HG02981 (cell line): Measurements from ENCODE around the gene ZNF670.
"Not testable (repeated sequence)": the region's sequence is repeated elsewhere in the genome, so short reads cannot be mapped to it uniquely, and the experiment has no call there.

Source experiments
- ATAC-seq: cut with Tn5 transposase; IDR thresholded peaks from one replicate; pipeline ENCODE4 v1.9.1; 2021; ENCODE audit warnings: mild to moderate bottlenecking, moderate library complexity; ENCODE audit not compliant: unreplicated experiment

The ZNF670 gene

DNA sequence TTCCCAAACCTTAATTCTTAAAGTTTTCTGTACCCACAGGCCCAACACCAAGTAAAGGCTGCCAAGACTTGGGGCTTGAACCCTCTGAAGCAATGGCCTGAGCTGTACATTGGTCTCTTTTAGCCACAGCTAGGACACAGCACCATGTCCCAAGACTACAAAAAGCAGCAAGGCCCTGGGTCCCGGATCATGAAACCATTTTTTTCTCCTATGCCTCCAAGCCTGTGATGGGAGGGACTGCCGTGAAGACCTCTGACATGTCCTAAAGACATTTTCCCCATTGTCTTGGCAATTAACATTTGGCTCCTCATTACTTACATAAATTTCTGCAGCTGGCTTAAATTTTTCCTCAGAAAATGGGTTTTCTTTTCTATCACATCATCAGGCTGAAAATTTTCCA lies 30.9 kb downstream of the ZNF670 start:
- ATAC-seq, result no peak

DNA sequence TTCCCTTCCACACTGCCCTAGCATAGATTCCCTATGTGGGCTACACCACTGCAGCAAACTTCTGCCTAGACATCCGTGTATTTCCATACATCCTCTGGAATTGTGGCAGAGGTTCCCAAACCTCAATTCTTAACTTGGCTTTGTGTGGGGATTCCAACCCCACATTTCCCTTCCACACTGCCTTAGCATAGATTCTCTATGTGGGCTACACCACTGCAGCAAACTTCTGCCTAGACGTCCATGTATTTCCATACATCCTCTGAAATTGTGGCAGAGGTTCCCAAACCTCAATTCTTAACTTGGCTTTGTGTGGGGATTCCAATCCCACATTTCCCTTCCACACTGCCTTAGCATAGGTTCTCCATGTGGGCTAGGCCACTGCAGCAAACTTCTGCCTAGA lies 31.4 kb downstream of the ZNF670 start:
- ATAC-seq, result no peak

DNA sequence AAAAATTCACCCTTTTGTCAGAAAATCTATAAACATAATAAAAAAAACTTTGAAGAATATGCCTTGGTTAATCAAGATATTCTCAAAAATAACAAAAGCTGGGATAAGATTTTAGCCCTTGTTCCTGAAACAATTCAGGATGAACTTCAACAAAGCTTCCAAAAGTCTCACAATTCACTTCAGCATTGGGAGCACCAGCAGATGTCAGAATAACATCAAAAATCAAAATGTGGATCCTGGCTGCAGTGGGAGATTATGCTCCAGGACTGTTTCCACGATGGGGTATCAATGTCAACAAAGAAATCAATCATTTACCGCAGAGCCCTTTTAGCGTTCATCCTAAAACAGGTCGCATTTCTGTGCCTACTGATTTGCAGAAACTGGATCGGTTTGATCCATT lies 35.2 kb downstream of the ZNF670 start:
- ATAC-seq, result no peak

DNA sequence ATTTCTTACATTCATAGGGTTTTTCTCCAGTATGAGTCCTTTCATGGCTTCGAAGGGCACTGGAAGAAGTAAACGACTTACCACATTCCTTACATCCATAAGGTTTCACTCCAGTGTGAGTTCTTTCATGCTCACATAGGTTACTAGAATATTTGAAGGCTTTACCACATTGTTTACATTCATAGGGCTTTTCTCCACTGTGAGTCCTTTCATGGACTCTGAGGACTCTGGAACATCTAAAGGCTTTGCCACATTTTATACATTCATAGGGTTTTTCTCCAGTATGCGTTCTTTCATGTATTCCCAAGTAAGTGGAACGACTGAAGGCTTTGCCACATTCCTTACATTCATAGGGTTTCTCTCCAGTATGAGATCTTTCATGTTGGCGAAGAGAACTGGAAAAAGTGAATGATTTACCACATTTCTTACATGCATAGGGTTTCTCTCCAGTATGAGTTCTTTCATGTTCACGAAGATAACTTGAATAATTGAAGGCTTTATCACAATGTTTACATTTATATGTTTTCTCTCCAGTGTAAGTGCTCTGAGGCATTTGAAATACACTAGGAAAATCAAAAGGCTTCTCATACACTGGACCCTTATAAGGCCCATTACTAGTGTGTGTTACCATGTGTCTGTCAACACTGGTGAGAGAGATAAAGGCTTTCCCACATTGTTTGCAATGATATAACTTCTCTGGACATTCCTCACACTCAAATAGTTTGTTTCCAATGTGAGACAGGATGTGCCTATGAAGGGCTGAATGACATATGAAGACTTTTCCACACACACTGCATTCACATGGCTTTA lies 40.9 kb downstream of the ZNF670 start:
- ATAC-seq, result no peak

DNA sequence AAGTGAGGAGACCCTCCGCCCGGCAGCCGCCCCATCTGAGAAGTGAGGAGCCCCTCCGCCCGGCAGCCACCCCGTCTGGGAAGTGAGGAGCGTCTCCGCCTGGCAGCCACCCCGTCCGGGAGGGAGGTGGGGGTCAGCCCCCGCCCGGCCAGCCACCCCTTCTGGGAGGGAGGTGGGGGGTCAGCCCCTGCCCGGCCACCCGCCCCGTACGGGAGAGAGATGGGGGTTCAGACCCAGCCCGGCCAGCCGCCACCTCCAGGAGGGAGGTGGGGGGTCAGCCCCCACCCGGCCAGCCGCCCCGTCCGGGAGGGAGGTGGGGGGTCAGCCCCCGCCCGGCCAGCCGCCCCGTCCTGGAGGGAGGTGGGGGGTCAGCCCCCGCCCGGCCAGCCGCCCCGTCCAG lies 46.3 kb downstream of the ZNF670 start:
- ATAC-seq, result not testable (repeated sequence)
